PC-9 (cell line): ENCODE data around the gene ZNF618.

ENCODE experiments used
- EZH2 ChIP-seq: fragments of 200-600 bp; sonication (generic); IDR thresholded peaks from 2 replicates; pipeline ENCODE4 v1.8.0; 2017; ENCODE audit warnings: antibody characterized with exemption, low read depth
- TF ChIP-seq, protein P1 (sequence below): fragments of 200-600 bp; sonication (generic); conservative IDR thresholded peaks from 2 replicates; pipeline ENCODE4 v1.6.1; 2017; ENCODE audit warnings: mixed run types, antibody characterized with exemption, mild to moderate bottlenecking, moderate library complexity

GRCh38 chr9:113894166-113894565, 18.1 kb downstream of the ZNF618 start:
- TF ChIP-seq, protein P1, sequence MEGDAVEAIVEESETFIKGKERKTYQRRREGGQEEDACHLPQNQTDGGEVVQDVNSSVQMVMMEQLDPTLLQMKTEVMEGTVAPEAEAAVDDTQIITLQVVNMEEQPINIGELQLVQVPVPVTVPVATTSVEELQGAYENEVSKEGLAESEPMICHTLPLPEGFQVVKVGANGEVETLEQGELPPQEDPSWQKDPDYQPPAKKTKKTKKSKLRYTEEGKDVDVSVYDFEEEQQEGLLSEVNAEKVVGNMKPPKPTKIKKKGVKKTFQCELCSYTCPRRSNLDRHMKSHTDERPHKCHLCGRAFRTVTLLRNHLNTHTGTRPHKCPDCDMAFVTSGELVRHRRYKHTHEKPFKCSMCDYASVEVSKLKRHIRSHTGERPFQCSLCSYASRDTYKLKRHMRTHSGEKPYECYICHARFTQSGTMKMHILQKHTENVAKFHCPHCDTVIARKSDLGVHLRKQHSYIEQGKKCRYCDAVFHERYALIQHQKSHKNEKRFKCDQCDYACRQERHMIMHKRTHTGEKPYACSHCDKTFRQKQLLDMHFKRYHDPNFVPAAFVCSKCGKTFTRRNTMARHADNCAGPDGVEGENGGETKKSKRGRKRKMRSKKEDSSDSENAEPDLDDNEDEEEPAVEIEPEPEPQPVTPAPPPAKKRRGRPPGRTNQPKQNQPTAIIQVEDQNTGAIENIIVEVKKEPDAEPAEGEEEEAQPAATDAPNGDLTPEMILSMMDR = no peak
- TF ChIP-seq EZH2 = no peak
